GM12878 (cell line): ENCODE measurements around the gene PTCD1. TPM values are rescaled to one million over a fixed set of nuclear protein-coding genes. Genes with fewer than 3 reads are reported as not detected.
A peak's percentile ranks its signal among the peaks of the same experiment; 100 is the strongest.

Experiments used
- ATAC-seq: fragments of 200-7000 bp; cut with Tn5 transposase; 3 replicates; pipeline ENCODE4 v1.9.1; 2020; ENCODE audit warnings: mild to moderate bottlenecking, moderate library complexity
- BruUV-seq: library from RNA; stranded (reverse); fragments of 400-500 nt; replicated peaks from 2 replicates; lab custom pipeline; 2021; lab: Mats Ljungman, UMichigan
- CTCF ChIA-PET: fragments of 300-600 bp; sonication (Branson Sonifier 250); formaldehyde crosslinking; extraction: SDS; loops from one replicate; lab custom pipeline; 2021; ENCODE audit warnings: inconsistent platforms; lab: Yijun Ruan, JAX
- POLR2A ChIA-PET: fragments of 350-600 bp; formaldehyde crosslinking; extraction: SDS; loops from one replicate; lab custom pipeline; 2021; ENCODE audit warnings: inconsistent platforms; lab: Charles Lee
- RAD21 ChIA-PET: fragments of 300-600 bp; sonication (Branson Sonifier 250); formaldehyde crosslinking; loops from one replicate; lab custom pipeline; 2023; ENCODE audit warnings: antibody characterized with exemption; ENCODE audit not compliant: unreplicated experiment; lab: Charles Lee
- SMC1A ChIA-PET: fragments of 300-600 bp; sonication (Branson Sonifier 250); formaldehyde crosslinking; loops from one replicate; lab custom pipeline; 2023; ENCODE audit not compliant: unreplicated experiment, uncharacterized antibody; lab: Charles Lee
- DNase-seq: peaks from one replicate; pipeline ENCODE4 v3.0.0-alpha.2; 2011; ENCODE audit warnings: low read depth, low spot score
- FAIRE-seq: peaks from 3 replicates; lab custom pipeline; 2011; peaks lifted over from hg19 to GRCh38; lab: Jason Lieb, UNC
- H2AFZ ChIP-seq: 2 replicates; pipeline ENCODE4 v1.6.0; 2011; ENCODE audit warnings: low read depth, low read length, control low read depth; ENCODE audit not compliant: control insufficient read depth
- H3K27ac ChIP-seq: 2 replicates; pipeline ENCODE4 v1.5.1; 2011; ENCODE audit warnings: control low read depth; ENCODE audit not compliant: control insufficient read depth, insufficient read depth
- H3K27me3 ChIP-seq, 2 experiments: replicated peaks in 1 of 2; 2 replicates each; pipeline versions ENCODE4 v1.6.0 to v1.6.1; 2011; ENCODE audit warnings: low read length in 1 of 2; ENCODE audit not compliant: control insufficient read depth in 2 of 2, insufficient read depth in 2 of 2
- H3K36me3 ChIP-seq, 2 experiments: 2 replicates each; pipeline ENCODE4 v1.5.1; 2011; ENCODE audit warnings: low read length in 1 of 2; ENCODE audit not compliant: control insufficient read depth in 2 of 2, insufficient read depth in 2 of 2
- H3K4me1 ChIP-seq: 2 replicates; pipeline ENCODE4 v1.6.1; 2011; ENCODE audit warnings: mild to moderate bottlenecking, low read length, moderate library complexity, mixed read lengths; ENCODE audit not compliant: control insufficient read depth, insufficient read depth
- H3K4me2 ChIP-seq: 2 replicates; pipeline ENCODE4 v1.6.0; 2011; ENCODE audit warnings: control low read depth; ENCODE audit not compliant: control insufficient read depth, insufficient read depth
- H3K4me3 ChIP-seq: fragments of 200-600 bp; sonication (generic); 2 replicates; pipeline ENCODE4 v1.5.1; 2016
- H3K79me2 ChIP-seq: 2 replicates; pipeline ENCODE4 v1.6.0; 2011; ENCODE audit warnings: low read length; ENCODE audit not compliant: control insufficient read depth, insufficient read depth
- H3K9ac ChIP-seq: 2 replicates; pipeline ENCODE4 v1.8.0; 2011; ENCODE audit warnings: low read length, control low read depth, mixed read lengths; ENCODE audit not compliant: control insufficient read depth, insufficient read depth
- H3K9me3 ChIP-seq: replicated peaks from 3 replicates; pipeline ENCODE4 v1.5.1; 2011; ENCODE audit warnings: mild to moderate bottlenecking, low read length; ENCODE audit not compliant: control insufficient read depth, insufficient read depth
- H4K20me1 ChIP-seq: 2 replicates; pipeline ENCODE4 v1.6.0; 2011; ENCODE audit not compliant: control insufficient read depth, insufficient read depth
- BCL11A ChIP-seq: IDR thresholded peaks from 2 replicates; pipeline ENCODE4 v1.6.1; 2011; ENCODE audit warnings: low read depth, low read length
- BHLHE40 ChIP-seq, 2 experiments: fragments of 450-650 bp in 1 of 2; IDR thresholded peaks; 2 replicates each; pipeline ENCODE4 v1.6.1; 2011 to 2017; ENCODE audit warnings: low read depth in 2 of 2, borderline replicate concordance in 1 of 2, improper control_type of control experiment in 1 of 2, low read length in 1 of 2, mild to moderate bottlenecking in 1 of 2
- CBX3 ChIP-seq: fragments of 200-600 bp; sonication (generic); IDR thresholded peaks from 2 replicates; pipeline ENCODE4 v1.6.1; 2016; ENCODE audit warnings: low read depth, borderline replicate concordance
- CREM ChIP-seq: IDR thresholded peaks from 2 replicates; pipeline ENCODE4 v1.6.1; 2014; ENCODE audit warnings: antibody characterized with exemption, low read depth
- DPF2 ChIP-seq: fragments of 450-650 bp; IDR thresholded peaks from 2 replicates; pipeline ENCODE4 v1.6.1; 2017; ENCODE audit warnings: mild to moderate bottlenecking
- GABPA ChIP-seq: IDR thresholded peaks from 2 replicates; pipeline ENCODE4 v1.6.1; 2014; ENCODE audit warnings: antibody characterized with exemption, low read depth, mild to moderate bottlenecking, inconsistent platforms
- HDAC2 ChIP-seq: fragments of 200-600 bp; sonication (generic); IDR thresholded peaks from 2 replicates; pipeline ENCODE4 v1.6.1; 2017
- NBN ChIP-seq: fragments of 450-650 bp; IDR thresholded peaks from 2 replicates; pipeline ENCODE4 v1.6.1; 2016
- SPI1 ChIP-seq: IDR thresholded peaks from 2 replicates; pipeline ENCODE4 v1.6.1; 2011; ENCODE audit warnings: low read depth, mild to moderate bottlenecking, low read length, moderate library complexity, borderline replicate concordance; ENCODE audit not compliant: insufficient read depth
- SREBF1 ChIP-seq: IDR thresholded peaks from 2 replicates; pipeline ENCODE4 v1.6.1; 2012; ENCODE audit warnings: mild to moderate bottlenecking, low read length
- YBX1 ChIP-seq: fragments of 450-650 bp; IDR thresholded peaks from 2 replicates; pipeline ENCODE4 v1.6.1; 2016; ENCODE audit warnings: antibody characterized with exemption
- WGBS: methylation state at CpG from one replicate; pipeline ENCODE4 v1.1.6; 2016; ENCODE audit warnings: low lambda C conversion rate; ENCODE audit not compliant: insufficient replicate concordance, insufficient coverage; ENCODE audit errors: missing lambda C conversion rate; 5-methylcytosine and 5-hydroxymethylcytosine counted together
- in situ Hi-C: fragments of 300-500 bp; cut with MboI; formaldehyde crosslinking; loops from 9 replicates; pipeline ENCODE4 v1.14.3; 2018; ENCODE audit warnings: mixed read lengths
- intact Hi-C: fragments of 100-400 bp; cut with micrococcal nuclease; formaldehyde crosslinking; loops from one replicate; pipeline ENCODE4 v1.14.2; 2022; ENCODE audit not compliant: unreplicated experiment
- polyA plus RNA-seq, 11 experiments: library from polyadenylated mRNA; depleted of rRNA in 4 of 11; unstranded in 6 of 11; stranded (reverse) in 5 of 11; fragments of >200 nt; fragmentation: Nextera tagmentation in 4 of 11; fragmentation: Illumina TruSeq in 1 of 11; extraction: Ambion mirVana in 4 of 11; extraction: Trizol in 1 of 11; gene quantifications; 1 replicate in 1 of 11; 2 replicates in 10 of 11; pipeline versions ENCODE4 v1.2.1 to v1.2.3, GENCODE V29; 2011 to 2016; ENCODE audit warnings: inconsistent platforms in 2 of 11, missing spikeins in 2 of 11, low read depth in 1 of 11
- total RNA-seq, 4 experiments: library from RNA; depleted of rRNA in 3 of 4; stranded (reverse); fragments of >200 nt in 3 of 4; fragmentation: Illumina TruSeq in 1 of 4; extraction: Trizol in 1 of 4; gene quantifications; 2 replicates each; pipeline versions ENCODE4 v1.2.1 to v1.2.3, GENCODE V29; 2013 to 2021
- TF ChIP-seq, protein P1 (sequence below): IDR thresholded peaks from 2 replicates; pipeline ENCODE4 v1.6.1; 2012; ENCODE audit warnings: low read depth, low read length, improper control_type of control experiment
- TF ChIP-seq, protein P2 (sequence below): IDR thresholded peaks from 2 replicates; pipeline ENCODE4 v1.6.1; 2012; ENCODE audit warnings: mild to moderate bottlenecking, low read depth, low read length
- TF ChIP-seq, protein P3 (sequence below): fragments of 450-650 bp; conservative IDR thresholded peaks from 2 replicates; pipeline ENCODE4 v1.6.1; 2017; ENCODE audit warnings: mild to moderate bottlenecking, moderate library complexity
- TF ChIP-seq, protein P4 (sequence below): fragments of 450-650 bp; formaldehyde crosslinking; IDR thresholded peaks from 2 replicates; pipeline ENCODE4 v1.4.0; 2022; ENCODE audit warnings: mild to moderate bottlenecking, moderate library complexity

Gene PTCD1
- total and polyA plus RNA-seq, 10 of the 15 experiments (the other 5 are each of a cell fraction or from before 2014, with no cell fraction given): 0.26 to 9.7 (median 5.0) TPM

DNA sequence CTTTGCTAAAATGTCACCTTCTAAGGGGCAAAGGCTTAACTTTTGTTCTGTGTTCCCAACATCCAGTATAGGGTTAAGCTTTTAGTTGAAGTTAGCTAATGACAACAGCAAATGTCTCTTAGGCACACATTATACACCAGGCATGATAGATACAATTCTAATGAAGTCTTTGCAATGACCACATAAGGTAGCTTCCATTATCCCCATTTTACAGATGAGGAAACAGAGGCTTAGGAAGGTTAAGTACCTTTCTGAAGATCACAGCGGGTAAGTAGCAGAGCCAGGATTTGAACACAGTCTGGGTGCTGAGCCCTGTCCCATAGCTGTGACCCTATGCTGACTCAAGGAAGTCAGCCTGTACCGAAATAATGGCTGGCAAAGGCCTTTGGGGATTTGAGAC, 28.0 kb downstream of the PTCD1 start:
- Histone ChIP-seq H3K9me3 (no peaks in the 10 kb centered on the region), H3K4me1 (peaks cover 12% of the 10 kb centered on the region), H3K4me2 (peak overlapping the region; percentile 58), H3K4me3 (peak overlapping the region; percentile 100; the same call in 1 of the 2 replicates), H3K79me2 (peaks cover 57% of the 10 kb centered on the region), H3K27me3 (no peaks in the 10 kb centered on the region), H3K36me3 (peaks cover 7 to 24% of the 10 kb centered on the region in 2 experiments), H3K9ac (no peak overlapping the region), H2AFZ (no peak overlapping the region), H3K27ac (no peak overlapping the region), H4K20me1 (no peaks in the 10 kb centered on the region)
- ChIA-PET SMC1A (no interaction called here), POLR2A (interaction anchor here (0.7 to 4.9 kb wide), 2 partner anchors 31 to 35 kb away, joined by 3 to 51 read pairs; no protein-coding TSS in a partner anchor), RAD21 (interaction anchor here (2.7 kb wide), 1 partner anchor 27 kb away, joined by 8 read pairs; the partner anchor contains the start of genes CPSF4 and PTCD1), CTCF (no interaction called here)
- ATAC-seq (no peak), DNase-seq (no peak), FAIRE-seq (no peak)
- TF ChIP-seq, protein P1, sequence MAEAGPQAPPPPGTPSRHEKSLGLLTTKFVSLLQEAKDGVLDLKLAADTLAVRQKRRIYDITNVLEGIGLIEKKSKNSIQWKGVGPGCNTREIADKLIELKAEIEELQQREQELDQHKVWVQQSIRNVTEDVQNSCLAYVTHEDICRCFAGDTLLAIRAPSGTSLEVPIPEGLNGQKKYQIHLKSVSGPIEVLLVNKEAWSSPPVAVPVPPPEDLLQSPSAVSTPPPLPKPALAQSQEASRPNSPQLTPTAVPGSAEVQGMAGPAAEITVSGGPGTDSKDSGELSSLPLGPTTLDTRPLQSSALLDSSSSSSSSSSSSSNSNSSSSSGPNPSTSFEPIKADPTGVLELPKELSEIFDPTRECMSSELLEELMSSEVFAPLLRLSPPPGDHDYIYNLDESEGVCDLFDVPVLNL: no peak
- TF ChIP-seq, protein P2, sequence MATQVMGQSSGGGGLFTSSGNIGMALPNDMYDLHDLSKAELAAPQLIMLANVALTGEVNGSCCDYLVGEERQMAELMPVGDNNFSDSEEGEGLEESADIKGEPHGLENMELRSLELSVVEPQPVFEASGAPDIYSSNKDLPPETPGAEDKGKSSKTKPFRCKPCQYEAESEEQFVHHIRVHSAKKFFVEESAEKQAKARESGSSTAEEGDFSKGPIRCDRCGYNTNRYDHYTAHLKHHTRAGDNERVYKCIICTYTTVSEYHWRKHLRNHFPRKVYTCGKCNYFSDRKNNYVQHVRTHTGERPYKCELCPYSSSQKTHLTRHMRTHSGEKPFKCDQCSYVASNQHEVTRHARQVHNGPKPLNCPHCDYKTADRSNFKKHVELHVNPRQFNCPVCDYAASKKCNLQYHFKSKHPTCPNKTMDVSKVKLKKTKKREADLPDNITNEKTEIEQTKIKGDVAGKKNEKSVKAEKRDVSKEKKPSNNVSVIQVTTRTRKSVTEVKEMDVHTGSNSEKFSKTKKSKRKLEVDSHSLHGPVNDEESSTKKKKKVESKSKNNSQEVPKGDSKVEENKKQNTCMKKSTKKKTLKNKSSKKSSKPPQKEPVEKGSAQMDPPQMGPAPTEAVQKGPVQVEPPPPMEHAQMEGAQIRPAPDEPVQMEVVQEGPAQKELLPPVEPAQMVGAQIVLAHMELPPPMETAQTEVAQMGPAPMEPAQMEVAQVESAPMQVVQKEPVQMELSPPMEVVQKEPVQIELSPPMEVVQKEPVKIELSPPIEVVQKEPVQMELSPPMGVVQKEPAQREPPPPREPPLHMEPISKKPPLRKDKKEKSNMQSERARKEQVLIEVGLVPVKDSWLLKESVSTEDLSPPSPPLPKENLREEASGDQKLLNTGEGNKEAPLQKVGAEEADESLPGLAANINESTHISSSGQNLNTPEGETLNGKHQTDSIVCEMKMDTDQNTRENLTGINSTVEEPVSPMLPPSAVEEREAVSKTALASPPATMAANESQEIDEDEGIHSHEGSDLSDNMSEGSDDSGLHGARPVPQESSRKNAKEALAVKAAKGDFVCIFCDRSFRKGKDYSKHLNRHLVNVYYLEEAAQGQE: no peak
- no peak for TF ChIP-seq BHLHE40 (IDR thresholded peaks at IDR 0.05; ENCODE audit: borderline replicate concordance in 1 of 2, low read depth in 2 of 2, low read length in 1 of 2)
- TF ChIP-seq CBX3: no peak
- TF ChIP-seq, protein P3, sequence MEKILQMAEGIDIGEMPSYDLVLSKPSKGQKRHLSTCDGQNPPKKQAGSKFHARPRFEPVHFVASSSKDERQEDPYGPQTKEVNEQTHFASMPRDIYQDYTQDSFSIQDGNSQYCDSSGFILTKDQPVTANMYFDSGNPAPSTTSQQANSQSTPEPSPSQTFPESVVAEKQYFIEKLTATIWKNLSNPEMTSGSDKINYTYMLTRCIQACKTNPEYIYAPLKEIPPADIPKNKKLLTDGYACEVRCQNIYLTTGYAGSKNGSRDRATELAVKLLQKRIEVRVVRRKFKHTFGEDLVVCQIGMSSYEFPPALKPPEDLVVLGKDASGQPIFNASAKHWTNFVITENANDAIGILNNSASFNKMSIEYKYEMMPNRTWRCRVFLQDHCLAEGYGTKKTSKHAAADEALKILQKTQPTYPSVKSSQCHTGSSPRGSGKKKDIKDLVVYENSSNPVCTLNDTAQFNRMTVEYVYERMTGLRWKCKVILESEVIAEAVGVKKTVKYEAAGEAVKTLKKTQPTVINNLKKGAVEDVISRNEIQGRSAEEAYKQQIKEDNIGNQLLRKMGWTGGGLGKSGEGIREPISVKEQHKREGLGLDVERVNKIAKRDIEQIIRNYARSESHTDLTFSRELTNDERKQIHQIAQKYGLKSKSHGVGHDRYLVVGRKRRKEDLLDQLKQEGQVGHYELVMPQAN: no peak
- no peak for TF ChIP-seq GABPA
- TF ChIP-seq YBX1: no peak
- TF ChIP-seq, protein P4, sequence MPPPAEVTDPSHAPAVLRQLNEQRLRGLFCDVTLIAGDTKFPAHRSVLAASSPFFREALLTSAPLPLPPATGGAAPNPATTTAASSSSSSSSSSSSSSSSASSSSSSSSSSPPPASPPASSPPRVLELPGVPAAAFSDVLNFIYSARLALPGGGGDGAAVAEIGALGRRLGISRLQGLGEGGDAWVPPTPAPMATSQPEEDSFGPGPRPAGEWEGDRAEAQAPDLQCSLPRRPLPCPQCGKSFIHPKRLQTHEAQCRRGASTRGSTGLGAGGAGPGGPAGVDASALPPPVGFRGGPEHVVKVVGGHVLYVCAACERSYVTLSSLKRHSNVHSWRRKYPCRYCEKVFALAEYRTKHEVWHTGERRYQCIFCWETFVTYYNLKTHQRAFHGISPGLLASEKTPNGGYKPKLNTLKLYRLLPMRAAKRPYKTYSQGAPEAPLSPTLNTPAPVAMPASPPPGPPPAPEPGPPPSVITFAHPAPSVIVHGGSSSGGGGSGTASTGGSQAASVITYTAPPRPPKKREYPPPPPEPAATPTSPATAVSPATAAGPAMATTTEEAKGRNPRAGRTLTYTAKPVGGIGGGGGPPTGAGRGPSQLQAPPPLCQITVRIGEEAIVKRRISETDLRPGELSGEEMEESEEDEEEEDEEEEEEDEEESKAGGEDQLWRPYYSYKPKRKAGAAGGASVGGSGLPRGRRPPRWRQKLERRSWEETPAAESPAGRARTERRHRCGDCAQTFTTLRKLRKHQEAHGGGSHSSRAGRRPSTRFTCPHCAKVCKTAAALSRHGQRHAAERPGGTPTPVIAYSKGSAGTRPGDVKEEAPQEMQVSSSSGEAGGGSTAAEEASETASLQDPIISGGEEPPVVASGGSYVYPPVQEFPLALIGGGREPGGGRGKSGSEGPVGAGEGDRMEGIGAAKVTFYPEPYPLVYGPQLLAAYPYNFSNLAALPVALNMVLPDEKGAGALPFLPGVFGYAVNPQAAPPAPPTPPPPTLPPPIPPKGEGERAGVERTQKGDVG (CRISPR knock-in tag): no peak
- no peak for TF ChIP-seq HDAC2
- no peak for TF ChIP-seq NBN
- no peak for TF ChIP-seq SREBF1
- no peak for TF ChIP-seq SPI1
- TF ChIP-seq BCL11A: no peak
- no peak for TF ChIP-seq CREM
- no peak for TF ChIP-seq DPF2
- in situ Hi-C loops (no loop called here), intact Hi-C loops (no loop called here)
- no TSS peak for BruUV-seq
- WGBS: 100% methylated on average over 2 of the region's 2 CpGs
